HUES64 (cell line): Measurements from ENCODE around the gene ABHD15.

Experiments
- H3K27ac ChIP-seq: 2 replicates; pipeline ENCODE4 v1.7.0; 2013; ENCODE audit warnings: low read depth, low read length, inconsistent platforms
- H3K27me3 ChIP-seq: 2 replicates; pipeline ENCODE4 v1.6.1; 2013; ENCODE audit warnings: mild to moderate bottlenecking, low read length; ENCODE audit not compliant: insufficient read depth
- H3K36me3 ChIP-seq: 2 replicates; pipeline ENCODE4 v1.6.1; 2013; ENCODE audit warnings: mild to moderate bottlenecking, low read length; ENCODE audit not compliant: insufficient read depth
- H3K4me1 ChIP-seq: 2 replicates; pipeline ENCODE4 v1.6.1; 2013; ENCODE audit warnings: mild to moderate bottlenecking, low read length, moderate library complexity; ENCODE audit not compliant: insufficient read depth
- H3K4me3 ChIP-seq: 2 replicates; pipeline ENCODE4 v1.5.1; 2013; ENCODE audit warnings: mild to moderate bottlenecking, low read length, moderate library complexity
- H3K9ac ChIP-seq: 2 replicates; pipeline ENCODE4 v1.6.1; 2013; ENCODE audit warnings: mild to moderate bottlenecking, low read depth, low read length
- H3K9me3 ChIP-seq: 2 replicates; pipeline ENCODE4 v1.6.1; 2013; ENCODE audit warnings: low read depth, low read length; ENCODE audit not compliant: insufficient read depth
- whole genome bisulfite sequencing: fragments of 150-250, 120-280 bp; methylation state at CpG from one replicate; pipeline ENCODE4 v1.1.7; 2013; ENCODE audit warnings: missing lambda C conversion rate; 5-methylcytosine and 5-hydroxymethylcytosine counted together

Gene ABHD15

GRCh38 chr17:29571883-29572681, 5.2 kb upstream of the ABHD15 start:
- H3K9ac ChIP-seq, result no peak overlapping the region
- no peak overlapping the region for H3K27ac ChIP-seq
- H3K9me3 ChIP-seq, result no peaks in the 10 kb centered on the region
- H3K4me1 ChIP-seq, result peaks cover 8% of the 10 kb centered on the region
- 66% methylated on average over 30 of the region's 30 CpGs for WGBS
- peaks cover 37% of the 10 kb centered on the region for H3K27me3 ChIP-seq
- peaks cover 22% of the 10 kb centered on the region for H3K36me3 ChIP-seq
- 0 out of 2 replicates have a peak overlapping the region, but pooled peaks have one; percentile 36 for H3K4me3 ChIP-seq

GRCh38 chr17:29571486-29571882, 4.6 kb upstream of the ABHD15 start:
- Histone ChIP-seq H3K27ac (no peak overlapping the region), H3K27me3 (peaks cover 43% of the 10 kb centered on the region), H3K9ac (no peak overlapping the region), H3K9me3 (no peaks in the 10 kb centered on the region), H3K36me3 (peaks cover 18% of the 10 kb centered on the region), H3K4me1 (peaks cover 8% of the 10 kb centered on the region), H3K4me3 (no peak overlapping the region)
- WGBS, result 90% methylated on average over 6 of the region's 6 CpGs

DNA sequence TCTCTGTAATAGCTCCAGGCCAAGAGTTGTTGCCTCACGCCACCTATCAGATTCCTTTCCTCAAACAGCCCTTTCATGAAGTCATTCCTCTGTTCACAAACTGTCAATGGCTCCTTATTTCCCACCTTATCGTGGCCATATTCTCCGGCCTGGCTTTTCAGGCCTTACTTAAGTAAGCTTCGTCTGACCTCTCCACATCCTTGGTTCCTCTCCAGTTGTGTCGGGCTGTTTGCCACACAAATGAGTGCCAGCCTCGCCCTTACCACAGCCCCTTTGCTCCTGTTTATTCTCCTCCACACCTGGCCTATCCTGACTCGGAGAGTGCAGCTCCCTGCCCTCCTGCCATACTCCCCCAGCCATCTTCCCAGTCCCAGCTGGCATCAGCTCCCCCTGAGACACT, 3.7 kb upstream of the ABHD15 start:
- no peak overlapping the region for H3K9ac ChIP-seq
- peaks cover 8% of the 10 kb centered on the region for H3K4me1 ChIP-seq
- H3K36me3 ChIP-seq, result peaks cover 9% of the 10 kb centered on the region; the same call in 1 of the 2 replicates
- peaks cover 53% of the 10 kb centered on the region for H3K27me3 ChIP-seq
- 92% methylated on average over 7 of the region's 7 CpGs for WGBS
- no peaks in the 10 kb centered on the region for H3K9me3 ChIP-seq
- no peak overlapping the region for H3K27ac ChIP-seq
- no peak overlapping the region for H3K4me3 ChIP-seq

GRCh38 chr17:29569245-29569950, 2.6 kb upstream of the ABHD15 start:
- peaks cover 64% of the 10 kb centered on the region for H3K27me3 ChIP-seq
- H3K36me3 ChIP-seq, result peaks cover 4% of the 10 kb centered on the region; the same call in 1 of the 2 replicates
- no peak overlapping the region for H3K27ac ChIP-seq

GRCh38 chr17:29568331-29569244, 1.8 kb upstream of the ABHD15 start, which contains the start of gene TP53I13:
TSS of gene TP53I13 (plus strand) at chr17:29568701. CDS start at chr17:29568759, 58 bp downstream.
- peaks cover 8% of the 10 kb centered on the region for H3K4me1 ChIP-seq
- H3K27me3 ChIP-seq, result peaks cover 70% of the 10 kb centered on the region
- peak within 1 kb of the TSS; percentile 70 for H3K9ac ChIP-seq
- no peaks in the 10 kb centered on the region for H3K9me3 ChIP-seq
- H3K4me3 ChIP-seq, result peak within 1 kb of the TSS; percentile 81
- no peak within 1 kb of the TSS; the same call in 1 of the 2 replicates for H3K27ac ChIP-seq
- WGBS, result under 1% methylated on average over 85 of the region's 85 CpGs
- no peaks in the 10 kb centered on the region for H3K36me3 ChIP-seq

More at GRCh38 chr17:29569245-29569950, 2.6 kb upstream of the ABHD15 start:
- H3K9me3 ChIP-seq, result no peaks in the 10 kb centered on the region
- peaks cover 8% of the 10 kb centered on the region for H3K4me1 ChIP-seq
- peak overlapping the region; percentile 70 for H3K9ac ChIP-seq
- H3K4me3 ChIP-seq, result peak overlapping the region; percentile 81
- WGBS, result 68% methylated on average over 14 of the region's 14 CpGs

- H3K4me1 ChIP-seq, result peaks cover 4% of the 10 kb centered on the region; the same call in 1 of the 2 replicates
- no peak overlapping the region; the same call in 1 of the 2 replicates for H3K27ac ChIP-seq
- peaks cover 70% of the 10 kb centered on the region for H3K27me3 ChIP-seq
- H3K9me3 ChIP-seq, result no peaks in the 10 kb centered on the region
- no peaks in the 10 kb centered on the region for H3K36me3 ChIP-seq
- H3K4me3 ChIP-seq, result peak overlapping the region; percentile 75
- WGBS, result under 1% methylated on average over 63 of the region's 63 CpGs
- H3K9ac ChIP-seq, result peak overlapping the region; percentile 20
Observed at GRCh38 chr17:29567554-29568330, 905 bp upstream of the ABHD15 start.

DNA sequence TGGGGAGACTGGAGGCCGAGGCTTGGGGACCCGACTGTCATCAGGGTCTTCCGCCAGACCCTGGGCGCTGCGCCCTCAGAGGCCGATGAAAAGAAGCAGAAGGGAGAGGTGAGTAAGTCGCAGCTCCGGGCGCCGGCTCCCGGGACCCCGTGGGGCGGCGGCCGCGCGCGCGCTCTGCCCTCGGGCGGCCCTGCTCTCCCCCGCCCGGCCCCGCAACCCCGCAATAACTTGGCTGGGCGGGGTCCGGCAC, 392 bp upstream of the ABHD15 start:
- peaks cover 68% of the 10 kb centered on the region for H3K27me3 ChIP-seq
- H3K9ac ChIP-seq, result no peak overlapping the region
- H3K4me3 ChIP-seq, result peak overlapping the region; percentile 75
- H3K27ac ChIP-seq, result no peak overlapping the region
- no peaks in the 10 kb centered on the region for H3K36me3 ChIP-seq
- WGBS, result under 1% methylated on average over 27 of the region's 27 CpGs
- H3K4me1 ChIP-seq, result peaks cover 4% of the 10 kb centered on the region; the same call in 1 of the 2 replicates
- H3K9me3 ChIP-seq, result no peaks in the 10 kb centered on the region

DNA sequence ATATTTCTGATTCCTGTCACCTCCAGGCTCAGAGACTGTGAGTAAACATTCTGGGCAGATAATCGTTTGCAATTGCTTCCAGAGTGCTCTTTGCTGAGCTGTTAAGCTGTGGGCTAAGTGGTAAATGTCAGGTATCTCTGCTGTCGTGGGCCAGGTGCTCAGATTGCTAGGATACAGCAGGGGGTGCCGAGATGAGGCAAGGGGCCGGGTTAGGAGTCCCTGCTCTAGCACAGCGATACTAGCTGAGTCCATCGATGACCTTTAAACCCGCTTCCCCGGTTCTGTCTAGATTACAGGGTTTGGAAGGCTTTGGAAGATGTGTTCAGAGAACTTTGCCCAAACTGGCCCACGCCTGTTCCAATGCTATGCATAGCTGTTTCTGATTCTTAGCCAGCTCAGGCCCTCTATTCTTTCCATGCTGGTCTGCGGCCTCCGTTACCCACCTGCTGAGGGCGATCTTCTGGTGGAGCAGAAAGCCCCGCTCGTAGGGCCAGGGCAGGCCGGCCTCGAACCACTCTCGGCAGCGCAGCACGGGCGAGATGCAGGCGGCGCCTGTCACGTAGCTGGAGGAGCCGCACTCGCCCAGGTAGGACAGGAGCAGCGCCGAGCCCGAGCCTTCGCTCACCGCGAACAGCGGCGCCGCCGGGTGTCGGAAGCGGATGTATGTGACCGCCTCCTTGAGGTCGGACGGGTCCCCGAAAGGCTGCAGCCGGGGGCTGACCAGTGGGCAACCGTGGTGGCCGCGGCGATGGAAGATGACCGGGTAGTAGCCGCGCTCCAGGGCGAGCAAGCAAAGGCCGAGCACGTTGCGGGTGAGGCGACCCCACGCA, 979 bp downstream of the ABHD15 start:
- H3K4me1 ChIP-seq, result peaks cover 4% of the 10 kb centered on the region; the same call in 1 of the 2 replicates
- no peaks in the 10 kb centered on the region for H3K36me3 ChIP-seq
- 9% methylated on average over 55 of the region's 55 CpGs for WGBS
- peak overlapping the region; percentile 75 for H3K4me3 ChIP-seq
- no peaks in the 10 kb centered on the region for H3K9me3 ChIP-seq
- peaks cover 59% of the 10 kb centered on the region for H3K27me3 ChIP-seq
- H3K9ac ChIP-seq, result no peak overlapping the region; the same call in 1 of the 2 replicates
- H3K27ac ChIP-seq, result no peak overlapping the region

- Histone ChIP-seq H3K9ac (no peak overlapping the region), H3K27me3 (peaks cover 48% of the 10 kb centered on the region), H3K36me3 (no peaks in the 10 kb centered on the region), H3K4me3 (no peak overlapping the region), H3K27ac (no peak overlapping the region), H3K9me3 (no peaks in the 10 kb centered on the region), H3K4me1 (no peaks in the 10 kb centered on the region)
- 83% methylated on average over 1 of the region's 3 CpGs for WGBS
Observed at GRCh38 chr17:29563816-29564215, 3.0 kb downstream of the ABHD15 start.
